Measurements from ENCODE around the gene SCART1. TPM values are rescaled to one million over a fixed set of nuclear protein-coding genes. Genes with fewer than 3 reads are reported as not detected.

Gene SCART1
- total RNA-seq, 6 experiments from 2014 or later, result 0.59 to 1.3 (median 1.0) TPM

DNA sequence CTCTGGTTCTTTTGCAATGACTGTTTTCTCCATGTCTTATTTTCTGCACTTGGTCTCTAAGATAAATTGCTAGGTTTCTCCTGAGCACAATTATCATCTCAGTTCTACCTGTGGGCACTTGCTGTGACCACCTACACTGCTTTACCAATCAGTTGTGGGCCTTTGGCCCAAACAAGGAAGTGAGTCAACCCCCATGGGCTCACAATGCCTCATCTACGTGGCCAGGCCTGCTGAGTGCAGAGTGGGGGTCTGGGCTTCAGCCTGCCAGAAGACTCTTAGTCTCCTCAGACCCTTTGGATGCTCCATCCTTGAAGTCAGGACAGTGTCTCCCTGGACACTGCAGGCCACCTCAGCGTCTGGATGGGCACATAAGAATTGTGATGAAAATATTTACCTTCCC is 20.3 kb downstream of the SCART1 start:
- Mint-ChIP-seq H3K4me3 (no peak overlapping the region), H3K4me1 (ENCODE audit: low read depth) (no peaks in the 10 kb centered on the region), H3K27ac (no peak overlapping the region), H3K27me3 (ENCODE audit: insufficient read depth) (no peaks in the 10 kb centered on the region; the same call in none of the 2 replicates), H3K9me3 (0 out of 2 replicates have a peak, but pooled peaks cover 4% of the 10 kb centered on the region), H3K36me3 (ENCODE audit: low read depth) (0 out of 2 replicates have a peak, but pooled peaks cover 3% of the 10 kb centered on the region)
- no peak for DNase-seq
- TF ChIP-seq, protein P1, sequence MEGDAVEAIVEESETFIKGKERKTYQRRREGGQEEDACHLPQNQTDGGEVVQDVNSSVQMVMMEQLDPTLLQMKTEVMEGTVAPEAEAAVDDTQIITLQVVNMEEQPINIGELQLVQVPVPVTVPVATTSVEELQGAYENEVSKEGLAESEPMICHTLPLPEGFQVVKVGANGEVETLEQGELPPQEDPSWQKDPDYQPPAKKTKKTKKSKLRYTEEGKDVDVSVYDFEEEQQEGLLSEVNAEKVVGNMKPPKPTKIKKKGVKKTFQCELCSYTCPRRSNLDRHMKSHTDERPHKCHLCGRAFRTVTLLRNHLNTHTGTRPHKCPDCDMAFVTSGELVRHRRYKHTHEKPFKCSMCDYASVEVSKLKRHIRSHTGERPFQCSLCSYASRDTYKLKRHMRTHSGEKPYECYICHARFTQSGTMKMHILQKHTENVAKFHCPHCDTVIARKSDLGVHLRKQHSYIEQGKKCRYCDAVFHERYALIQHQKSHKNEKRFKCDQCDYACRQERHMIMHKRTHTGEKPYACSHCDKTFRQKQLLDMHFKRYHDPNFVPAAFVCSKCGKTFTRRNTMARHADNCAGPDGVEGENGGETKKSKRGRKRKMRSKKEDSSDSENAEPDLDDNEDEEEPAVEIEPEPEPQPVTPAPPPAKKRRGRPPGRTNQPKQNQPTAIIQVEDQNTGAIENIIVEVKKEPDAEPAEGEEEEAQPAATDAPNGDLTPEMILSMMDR (IDR thresholded peaks at IDR 0.05), result no peak

DNA sequence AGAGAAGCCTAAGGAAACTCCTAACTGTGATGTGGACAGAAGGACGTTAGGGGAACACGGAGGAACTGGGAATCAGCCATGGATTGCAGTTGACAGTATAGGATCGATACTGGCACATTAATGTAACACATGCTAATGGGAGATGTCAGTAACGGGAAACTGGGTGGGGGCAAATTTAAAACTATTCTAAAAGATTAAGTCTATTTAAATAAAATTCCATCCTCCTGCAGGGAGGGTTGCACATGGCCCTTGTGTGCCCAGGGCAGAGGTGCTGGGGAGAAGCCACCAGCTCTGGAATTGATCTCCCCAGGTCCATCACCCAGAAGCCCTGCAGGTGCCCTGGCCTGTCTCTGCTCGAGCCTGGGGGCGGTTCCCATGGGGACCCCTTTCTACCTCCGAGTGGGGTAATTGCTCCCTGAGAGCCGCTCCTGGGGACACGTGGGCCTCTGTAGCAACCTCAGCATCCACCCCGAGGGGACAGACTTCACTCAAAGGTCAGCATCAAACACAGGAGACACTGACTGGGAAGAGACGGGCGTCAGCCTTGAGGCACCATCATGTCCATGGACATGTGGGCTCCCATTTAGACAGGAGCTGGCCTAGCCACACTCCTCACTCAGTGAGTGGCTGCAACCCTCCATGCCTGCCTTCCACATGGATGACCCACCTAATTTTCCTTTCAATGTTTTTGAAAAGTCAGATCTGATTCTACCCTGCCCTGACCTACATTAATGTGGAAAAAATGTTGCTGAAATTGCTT is 21.1 kb downstream of the SCART1 start:
- TF ChIP-seq, protein P1 (IDR thresholded peaks at IDR 0.05), result no peak
- no peak for DNase-seq
- Mint-ChIP-seq H3K27me3 (ENCODE audit: insufficient read depth) (no peaks in the 10 kb centered on the region; the same call in none of the 2 replicates), H3K27ac (no peak overlapping the region), H3K36me3 (ENCODE audit: low read depth) (no peaks in the 10 kb centered on the region), H3K4me1 (ENCODE audit: low read depth) (no peaks in the 10 kb centered on the region), H3K9me3 (0 out of 2 replicates have a peak, but pooled peaks cover 4% of the 10 kb centered on the region), H3K4me3 (no peak overlapping the region)

DNA sequence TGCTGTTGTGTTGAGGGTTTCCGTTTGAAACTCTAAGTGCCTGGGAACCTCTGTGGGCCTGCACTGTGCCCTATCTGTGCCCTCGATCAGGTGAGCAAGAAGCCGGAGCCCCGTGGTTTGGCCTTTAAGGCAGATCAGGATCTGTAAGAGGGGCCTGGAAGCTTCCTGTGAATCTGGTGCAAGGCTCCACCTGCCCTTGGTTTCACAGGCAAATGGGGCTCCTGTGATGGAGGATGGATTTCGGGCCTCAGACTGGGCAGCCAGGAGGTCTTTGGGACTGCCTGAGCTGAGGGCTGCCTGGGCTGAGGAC is 21.6 kb downstream of the SCART1 start:
- Mint-ChIP-seq H3K27me3 (ENCODE audit: insufficient read depth) (no peaks in the 10 kb centered on the region; the same call in none of the 2 replicates), H3K4me1 (ENCODE audit: low read depth) (no peaks in the 10 kb centered on the region), H3K4me3 (no peak overlapping the region), H3K36me3 (ENCODE audit: low read depth) (no peaks in the 10 kb centered on the region), H3K27ac (no peak overlapping the region), H3K9me3 (no peaks in the 10 kb centered on the region)
- TF ChIP-seq, protein P1 (IDR thresholded peaks at IDR 0.05), result no peak
- no peak for DNase-seq

DNA sequence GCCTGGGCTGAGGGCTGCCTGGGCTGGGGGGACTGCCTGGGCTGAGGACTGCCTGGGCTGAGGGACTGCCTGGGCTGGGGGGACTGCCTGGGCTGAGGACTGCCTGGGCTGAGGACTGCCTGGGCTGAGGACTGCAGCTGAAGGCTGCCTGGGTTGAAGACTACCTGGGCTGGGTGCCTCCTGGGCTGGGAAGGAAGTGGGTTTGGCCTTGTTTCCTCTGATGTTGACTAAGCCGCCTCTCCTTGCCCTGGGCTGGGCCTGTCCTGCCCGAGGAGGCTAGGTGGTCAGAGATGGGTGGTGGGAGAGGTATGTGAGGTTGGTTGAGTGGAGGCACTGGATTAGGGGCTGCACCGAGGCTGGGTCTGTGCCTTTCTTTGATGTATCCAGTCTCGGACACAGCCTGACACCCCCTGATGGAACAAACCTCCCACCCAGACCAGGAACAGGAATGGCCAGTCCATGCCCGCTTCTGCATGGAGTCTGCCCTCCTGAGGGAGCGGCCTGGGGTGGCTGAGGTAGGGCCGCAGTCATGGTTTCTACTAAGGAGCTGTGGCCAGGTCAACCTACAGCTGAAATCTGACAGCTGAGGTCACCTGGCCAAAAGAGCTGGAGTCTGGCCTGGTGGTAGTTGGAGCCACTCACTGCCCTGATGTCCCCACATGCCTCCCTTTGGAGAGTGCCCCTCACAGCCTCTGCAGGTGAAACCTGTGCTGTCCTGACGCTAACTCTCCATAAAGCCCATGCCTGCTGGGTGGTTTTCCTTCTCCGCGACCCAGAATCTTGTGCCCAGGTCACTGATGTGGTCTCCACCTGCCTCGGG is 22.3 kb downstream of the SCART1 start:
- TF ChIP-seq, protein P1 (IDR thresholded peaks at IDR 0.05), result no peak
- H3K9me3 Mint-ChIP-seq, result no peaks in the 10 kb centered on the region

DNA sequence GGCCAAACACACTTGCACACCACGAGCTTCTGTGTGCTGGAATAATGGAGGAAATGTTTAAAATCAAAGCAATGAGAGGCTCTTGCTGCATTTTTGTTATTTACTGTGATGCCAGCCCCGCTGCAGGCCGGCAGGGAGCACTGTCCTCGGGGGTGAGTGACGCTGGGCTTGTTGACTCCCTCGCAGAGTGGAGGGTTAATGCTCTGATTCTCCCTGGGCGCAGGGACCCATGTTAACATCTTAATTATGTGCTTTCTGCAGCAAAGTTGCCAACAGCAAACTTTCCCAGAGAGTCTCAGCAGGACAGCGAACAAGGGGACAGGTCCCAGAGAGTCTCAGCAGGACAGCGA is 22.9 kb downstream of the SCART1 start:
- H3K27ac Mint-ChIP-seq, result no peak overlapping the region
- H3K27me3 Mint-ChIP-seq (ENCODE audit: insufficient read depth), result no peaks in the 10 kb centered on the region; the same call in none of the 2 replicates
- H3K4me1 Mint-ChIP-seq (ENCODE audit: low read depth), result no peaks in the 10 kb centered on the region
- no peak overlapping the region for H3K4me3 Mint-ChIP-seq
- TF ChIP-seq, protein P1 (IDR thresholded peaks at IDR 0.05), result no peak
- no peak for DNase-seq
- H3K36me3 Mint-ChIP-seq (ENCODE audit: low read depth), result no peaks in the 10 kb centered on the region
- H3K9me3 Mint-ChIP-seq, result no peaks in the 10 kb centered on the region

More for the DNA sequence above, 22.3 kb downstream of the SCART1 start:
- no peaks in the 10 kb centered on the region; the same call in none of the 2 replicates for H3K27me3 Mint-ChIP-seq (ENCODE audit: insufficient read depth)
- no peaks in the 10 kb centered on the region for H3K36me3 Mint-ChIP-seq (ENCODE audit: low read depth)
- no peaks in the 10 kb centered on the region for H3K4me1 Mint-ChIP-seq (ENCODE audit: low read depth)
- no peak overlapping the region for H3K4me3 Mint-ChIP-seq
- DNase-seq, result no peak
- H3K27ac Mint-ChIP-seq, result no peak overlapping the region

Data from HFFc6 (cell line).